NT2/D1 (cell line): Measurements from ENCODE around the gene PAK3.

Source experiments
- YY1 ChIP-seq: IDR thresholded peaks from 2 replicates; pipeline ENCODE4 v1.6.1; 2011; ENCODE audit not compliant: insufficient read length, insufficient read depth
- ZNF274 ChIP-seq: IDR thresholded peaks from 2 replicates; pipeline ENCODE4 v1.6.1; 2011; ENCODE audit warnings: mild to moderate bottlenecking, low read depth, low read length

DNA sequence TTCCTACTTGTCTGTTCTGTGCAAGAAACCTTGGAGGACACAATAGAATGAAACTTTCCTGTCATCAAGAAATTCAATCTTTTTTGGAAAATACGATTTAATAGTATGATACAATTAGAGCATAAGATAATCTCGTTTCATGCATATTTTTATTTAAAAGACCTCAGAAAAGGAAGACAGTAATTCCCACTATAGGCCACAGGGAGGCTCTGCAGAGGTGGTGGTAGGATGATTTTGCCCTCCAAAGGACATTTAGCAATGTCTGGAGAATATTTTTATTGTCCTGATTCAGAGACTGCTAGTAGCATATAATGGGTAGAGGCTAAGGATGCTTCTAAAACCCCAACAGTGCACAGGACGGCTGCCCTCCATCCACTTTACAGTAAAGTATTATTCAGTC is 68.7 kb downstream of the PAK3 start:
- TF ChIP-seq YY1 (no peak), ZNF274 (no peak)
